Nucleus accumbens (tissue), 56 donors: ENCODE data around the gene LDLR.

Experiments
- DNase-seq, 56 donors: peaks; one replicate each; lab custom pipeline; 2025; lab: John Stamatoyannopoulos, UW

LDLR gene

DNA sequence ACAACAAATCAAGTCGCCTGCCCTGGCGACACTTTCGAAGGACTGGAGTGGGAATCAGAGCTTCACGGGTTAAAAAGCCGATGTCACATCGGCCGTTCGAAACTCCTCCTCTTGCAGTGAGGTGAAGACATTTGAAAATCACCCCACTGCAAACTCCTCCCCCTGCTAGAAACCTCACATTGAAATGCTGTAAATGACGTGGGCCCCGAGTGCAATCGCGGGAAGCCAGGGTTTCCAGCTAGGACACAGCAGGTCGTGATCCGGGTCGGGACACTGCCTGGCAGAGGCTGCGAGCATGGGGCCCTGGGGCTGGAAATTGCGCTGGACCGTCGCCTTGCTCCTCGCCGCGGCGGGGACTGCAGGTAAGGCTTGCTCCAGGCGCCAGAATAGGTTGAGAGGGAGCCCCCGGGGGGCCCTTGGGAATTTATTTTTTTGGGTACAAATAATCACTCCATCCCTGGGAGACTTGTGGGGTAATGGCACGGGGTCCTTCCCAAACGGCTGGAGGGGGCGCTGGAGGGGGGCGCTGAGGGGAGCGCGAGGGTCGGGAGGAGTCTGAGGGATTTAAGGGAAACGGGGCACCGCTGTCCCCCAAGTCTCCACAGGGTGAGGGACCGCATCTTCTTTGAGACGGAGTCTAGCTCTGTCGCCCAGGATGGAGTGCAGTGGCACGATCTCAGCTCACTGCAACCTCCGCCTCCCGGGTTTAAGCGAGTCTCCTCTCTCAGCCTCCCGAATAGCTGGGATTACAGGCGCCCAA is at the start of gene LDLR:
Gene LDLR, plus strand, starts transcription at position 210 of the 760 bp plus-strand sequence. Its CDS starts 86 bp downstream, at position 296.
- DNase-seq = peak in 38 of 56 donors; percentile 1 to 75 (median 30)

DNA sequence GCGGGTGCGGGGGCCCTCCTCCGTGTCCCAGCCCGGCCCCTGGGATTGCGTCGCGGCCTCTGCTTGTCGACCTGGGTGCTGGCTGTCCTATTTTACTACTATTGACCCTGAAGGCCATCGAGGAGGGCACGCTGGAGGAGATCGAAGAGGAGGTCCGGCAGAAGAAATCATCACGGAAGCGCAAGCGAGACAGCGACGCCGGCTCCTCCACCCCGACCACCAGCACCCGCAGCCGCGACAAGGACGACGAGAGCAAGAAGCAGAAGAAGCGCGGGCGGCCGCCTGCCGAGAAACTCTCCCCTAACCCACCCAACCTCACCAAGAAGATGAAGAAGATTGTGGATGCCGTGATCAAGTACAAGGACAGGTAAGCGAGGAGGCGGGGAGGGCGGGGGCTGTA is 48.1 kb upstream of the LDLR start:
- DNase-seq = no peak

- no peak for DNase-seq
Measured at GRCh38 chr19:11041966-11042627, 47.2 kb upstream of the LDLR start.

GRCh38 chr19:11044431-11044830 is 44.8 kb upstream of the LDLR start:
- no peak for DNase-seq

DNA sequence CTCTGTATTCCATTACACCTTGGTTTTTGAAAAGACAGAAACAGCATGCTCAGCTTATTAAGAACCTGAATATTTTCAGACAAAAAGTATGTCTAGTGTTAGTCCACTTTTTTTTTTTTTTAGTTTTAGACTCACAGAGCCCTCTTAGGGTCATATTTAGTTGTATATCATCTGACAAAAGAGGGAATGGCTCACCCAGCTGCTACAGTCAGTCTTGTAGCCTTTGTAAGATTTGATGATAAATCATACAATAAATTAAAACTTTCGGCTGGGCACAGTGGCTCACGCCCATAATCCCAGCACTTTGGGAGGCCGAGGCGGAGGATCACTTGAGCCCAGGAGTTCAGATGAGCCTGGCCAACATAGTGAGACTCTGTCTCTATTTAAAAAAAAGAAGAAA is 43.7 kb upstream of the LDLR start:
- no peak for DNase-seq

DNA sequence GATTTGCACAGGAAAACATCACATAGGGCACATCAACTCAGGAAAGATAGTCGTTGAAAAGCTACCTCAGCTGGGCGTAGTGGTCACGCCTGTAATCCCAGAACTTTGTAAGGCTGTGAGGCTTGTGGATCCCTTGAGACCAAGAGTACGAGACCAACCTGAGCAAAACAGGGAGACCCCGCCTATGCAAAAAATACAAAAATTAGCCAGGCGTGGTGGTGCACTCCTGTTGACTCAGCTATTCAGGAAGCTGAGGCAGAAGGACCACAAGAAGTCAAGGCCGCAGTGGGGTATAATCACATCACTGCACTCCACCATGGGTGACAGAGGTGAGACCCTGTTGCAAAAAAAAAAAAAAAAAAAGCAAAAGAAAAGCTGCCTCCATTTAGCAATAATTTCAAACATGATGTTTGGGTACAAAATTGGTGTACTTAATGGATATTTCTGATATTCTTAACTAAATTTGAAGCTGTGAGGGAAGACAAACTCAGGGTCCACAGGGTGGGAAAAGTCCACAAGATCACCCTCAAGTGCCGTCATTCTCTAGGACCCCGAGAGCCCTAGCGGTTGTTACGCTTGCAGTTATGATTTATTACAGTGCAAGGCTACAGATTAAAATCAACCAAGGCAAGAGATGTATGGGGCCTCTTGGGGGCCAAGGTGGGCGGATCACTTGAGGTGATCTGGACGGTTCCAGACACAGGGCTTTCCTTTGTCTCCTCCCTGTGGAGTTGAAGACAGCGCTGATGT is 42.5 kb upstream of the LDLR start:
- no peak for DNase-seq

- no peak for DNase-seq
Measured at GRCh38 chr19:11047866-11048265, 41.4 kb upstream of the LDLR start.

GRCh38 chr19:11050323-11051114 is 38.7 kb upstream of the LDLR start:
- no peak for DNase-seq

- DNase-seq = no peak
Measured at GRCh38 chr19:11053817-11054195, 35.5 kb upstream of the LDLR start.

DNA sequence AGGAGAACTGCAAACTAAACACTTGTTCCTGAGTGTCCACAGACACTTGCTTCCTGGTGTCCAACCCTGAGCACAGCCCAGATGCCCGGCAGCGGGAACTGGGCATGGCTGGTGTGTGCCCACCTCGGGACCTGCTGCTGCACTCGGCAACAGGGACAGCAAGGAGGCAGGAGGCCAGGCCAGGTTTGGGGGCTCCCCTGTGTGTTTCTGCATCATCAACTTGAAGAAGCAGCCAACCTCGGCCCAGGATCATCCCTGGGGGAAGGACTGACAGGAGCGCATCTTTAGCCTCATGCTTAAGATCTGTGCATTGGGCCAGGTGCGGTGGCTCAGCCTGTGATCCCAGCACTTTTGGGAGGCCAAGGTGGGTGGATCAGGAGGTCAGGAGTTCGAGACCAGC is 35.1 kb upstream of the LDLR start:
- DNase-seq = no peak

DNA sequence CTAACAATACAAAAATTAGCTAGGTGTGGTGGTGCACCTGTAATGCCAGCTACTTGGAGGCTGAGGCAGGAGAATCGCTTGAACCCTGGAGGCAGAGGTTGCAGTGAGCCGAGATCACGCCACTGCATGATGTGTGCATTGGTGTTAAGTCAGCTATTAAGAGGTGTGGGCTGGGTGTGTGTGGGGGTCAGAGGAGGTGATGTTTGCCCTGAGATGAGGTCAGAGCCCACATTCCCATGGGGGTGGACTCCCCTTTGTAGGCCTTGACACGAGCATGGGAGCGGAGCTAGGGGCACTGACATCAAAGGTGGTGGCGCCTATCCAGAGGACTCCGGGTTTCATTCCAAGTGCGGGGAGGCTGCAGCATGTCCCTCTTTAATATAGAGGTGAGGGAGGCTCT is 34.6 kb upstream of the LDLR start:
- DNase-seq = no peak

GRCh38 chr19:11058246-11059030 is 30.8 kb upstream of the LDLR start:
- DNase-seq = no peak

DNA sequence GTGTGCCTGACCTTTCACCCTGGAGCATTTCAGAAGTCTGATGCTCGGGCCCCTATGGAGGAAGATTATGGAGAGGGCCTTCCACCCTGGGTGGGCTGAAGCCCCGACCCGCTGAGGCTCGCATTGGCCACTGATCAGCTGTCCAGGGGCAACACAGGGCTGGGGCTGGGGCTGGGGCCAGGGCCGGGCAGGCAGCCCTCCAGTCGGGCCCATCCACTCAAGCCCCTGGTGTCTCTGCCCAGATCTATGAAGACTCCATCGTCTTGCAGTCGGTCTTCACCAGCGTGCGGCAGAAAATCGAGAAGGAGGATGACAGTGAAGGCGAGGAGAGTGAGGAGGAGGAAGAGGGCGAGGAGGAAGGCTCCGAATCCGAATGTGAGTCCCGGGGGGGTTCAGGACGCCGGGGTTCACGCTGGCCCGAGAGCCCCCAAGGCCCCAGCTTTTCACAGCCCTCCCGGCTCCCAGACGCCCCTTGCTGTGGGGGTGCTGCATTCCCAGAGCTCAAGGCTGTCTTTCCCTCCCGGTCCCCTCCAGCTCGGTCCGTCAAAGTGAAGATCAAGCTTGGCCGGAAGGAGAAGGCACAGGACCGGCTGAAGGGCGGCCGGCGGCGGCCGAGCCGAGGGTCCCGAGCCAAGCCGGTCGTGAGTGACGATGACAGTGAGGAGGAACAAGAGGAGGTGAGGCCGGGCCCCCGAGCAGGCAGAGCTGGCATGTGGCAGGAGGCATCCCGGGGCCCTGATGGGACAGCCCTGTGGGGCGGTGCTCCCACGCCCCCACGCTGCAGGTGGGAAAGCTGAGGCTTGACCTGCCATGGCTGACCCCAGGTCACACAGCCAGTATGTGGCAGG is 29.5 kb upstream of the LDLR start:
- no peak for DNase-seq

DNA sequence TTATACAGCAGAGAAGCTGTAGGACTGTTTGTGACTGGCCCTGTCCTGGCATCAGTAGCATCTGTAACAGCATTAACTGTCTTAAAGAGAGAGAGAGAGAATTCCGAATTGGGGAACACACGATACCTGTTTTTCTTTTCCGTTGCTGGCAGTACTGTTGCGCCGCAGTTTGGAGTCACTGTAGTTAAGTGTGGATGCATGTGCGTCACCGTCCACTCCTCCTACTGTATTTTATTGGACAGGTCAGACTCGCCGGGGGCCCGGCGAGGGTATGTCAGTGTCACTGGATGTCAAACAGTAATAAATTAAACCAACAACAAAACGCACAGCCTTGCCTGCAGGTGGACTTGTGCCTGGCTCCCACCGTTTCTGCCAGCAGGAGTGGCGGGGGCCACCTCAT is 27.3 kb upstream of the LDLR start:
- DNase-seq = no peak

- no peak for DNase-seq
Measured at GRCh38 chr19:11063434-11063833, 25.8 kb upstream of the LDLR start.

DNA sequence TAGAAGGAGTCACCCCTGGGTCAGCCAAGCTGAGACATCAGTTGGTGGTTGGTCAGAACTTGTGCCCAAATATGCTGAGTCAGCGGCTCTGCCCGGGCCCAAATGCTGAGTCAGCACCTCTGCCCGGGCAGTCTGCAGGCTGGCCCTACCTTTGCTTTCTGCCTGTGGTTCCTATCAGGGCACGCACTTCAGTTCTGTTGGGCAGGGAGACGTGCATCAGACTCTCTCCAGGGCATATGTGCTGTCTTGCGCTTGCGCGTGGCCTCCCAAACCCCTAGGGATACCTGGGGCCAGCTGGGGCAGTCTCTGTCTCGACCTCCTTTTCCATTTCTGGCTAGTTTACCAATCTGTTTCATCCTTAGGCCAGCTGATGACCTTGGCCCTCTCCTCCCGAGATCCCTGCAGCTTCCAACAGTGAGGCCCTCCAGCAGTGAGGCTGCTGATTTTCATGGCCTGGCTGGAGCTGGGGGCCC is 24.4 kb upstream of the LDLR start:
- peak in 2 of 56 donors; percentile 5 to 10 for DNase-seq

DNA sequence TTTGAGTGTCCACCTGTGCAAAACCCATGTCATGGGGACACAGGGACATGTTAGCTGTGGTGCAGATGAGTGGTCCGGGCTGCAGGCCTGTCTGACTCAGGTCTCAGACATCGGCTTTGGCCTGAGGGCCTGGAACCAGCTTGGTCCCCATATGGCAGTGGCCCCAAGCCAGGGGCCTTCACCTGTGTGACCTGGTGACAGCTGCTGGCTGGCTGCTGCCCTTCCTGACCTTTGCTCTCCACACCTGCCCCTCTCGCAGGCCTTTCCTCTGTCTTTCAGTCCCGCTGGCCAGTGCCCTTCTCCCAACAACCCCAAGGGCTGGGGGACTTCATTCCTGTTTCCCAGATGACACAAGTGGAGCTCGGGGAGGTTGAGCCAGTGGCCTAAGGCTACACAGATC is 22.9 kb upstream of the LDLR start:
- no peak for DNase-seq

DNA sequence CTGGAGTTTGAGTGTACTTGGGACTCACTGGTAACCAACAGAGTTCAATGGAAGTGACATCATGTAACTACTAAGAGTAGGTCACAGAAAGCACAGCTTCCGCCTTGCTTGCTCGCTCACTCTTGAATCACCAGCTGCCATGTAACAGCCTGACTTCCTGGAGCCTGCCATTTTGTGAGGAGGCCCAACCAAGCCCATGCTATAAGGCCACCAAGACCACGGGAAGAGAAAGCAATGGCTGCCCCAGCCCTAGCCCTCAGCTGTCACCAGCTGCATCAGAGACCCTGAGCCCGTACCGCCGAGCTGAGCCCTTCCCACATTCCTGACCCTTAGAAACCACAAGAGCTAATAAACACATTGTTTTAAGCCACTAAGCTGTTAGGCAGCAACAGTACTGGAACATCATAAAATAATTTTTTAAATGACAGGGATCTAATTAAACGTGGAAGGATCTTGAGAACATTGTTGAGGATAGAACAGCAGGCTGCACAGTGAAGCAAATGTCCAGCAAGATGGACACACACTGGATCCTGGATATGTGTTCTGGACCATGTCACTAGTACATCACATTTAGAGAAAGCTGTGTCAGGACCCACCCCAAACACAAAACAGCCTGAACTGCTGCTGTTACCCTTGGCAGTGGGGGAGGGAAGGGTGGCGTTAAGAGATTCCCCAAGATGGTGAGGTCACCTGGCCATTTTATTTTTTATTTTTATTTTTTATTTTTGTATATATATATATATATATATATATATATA is 21.7 kb upstream of the LDLR start:
- no peak for DNase-seq
